Stimulated activated CD8-positive, alpha-beta memory T cell treated with anti-CD3 and anti-CD28 coated beads, Interleukin-4, amount 100 ng/mL, for 4 hours (primary cell): ENCODE results near the gene PDK2.

Experiments
- DNase-seq, 2 donors: peaks; one replicate each; pipeline ENCODE4 v3.0.0-alpha.2; 2020; ENCODE audit warnings: low read depth in 2 of 2, low spot score in 1 of 2

PDK2 gene

GRCh38 chr17:50115756-50116155 is 20.6 kb downstream of the PDK2 start:
- no peak for DNase-seq

- peak in 1 of 2 donors; percentile 34 for DNase-seq
These were observed 22.3 kb downstream of the PDK2 start for GRCh38 chr17:50117202-50118051.

GRCh38 chr17:50118076-50118827 is 23.1 kb downstream of the PDK2 start:
- no peak for DNase-seq

- DNase-seq: no peak
These were observed 23.7 kb downstream of the PDK2 start for GRCh38 chr17:50118828-50119218.

GRCh38 chr17:50120475-50121253 is 25.5 kb downstream of the PDK2 start:
- no peak for DNase-seq

- DNase-seq: no peak
These were observed 27.8 kb downstream of the PDK2 start for GRCh38 chr17:50122945-50123344.

GRCh38 chr17:50123649-50124349 is 28.6 kb downstream of the PDK2 start:
- no peak for DNase-seq

- DNase-seq: no peak
These were observed 30.4 kb downstream of the PDK2 start for GRCh38 chr17:50125420-50125997.

- DNase-seq: no peak
These were observed 32.7 kb downstream of the PDK2 start for GRCh38 chr17:50127697-50128361.

- no peak for DNase-seq
These were observed 33.5 kb downstream of the PDK2 start for GRCh38 chr17:50128441-50129352.

- DNase-seq: no peak
These were observed 34.2 kb downstream of the PDK2 start for GRCh38 chr17:50129353-50129727.

- DNase-seq: no peak
These were observed 34.8 kb downstream of the PDK2 start, which contains the start of gene SAMD14 for GRCh38 chr17:50129728-50130558. Gene SAMD14 (minus strand): TSS chr17:50130160. CDS start chr17:50124959, 5,201 bp downstream.

GRCh38 chr17:50130559-50131305 is 35.6 kb downstream of the PDK2 start:
- DNase-seq: no peak

- DNase-seq: no peak
These were observed 37.1 kb downstream of the PDK2 start for GRCh38 chr17:50132104-50132794.

- DNase-seq: no peak
These were observed 38.0 kb downstream of the PDK2 start for GRCh38 chr17:50133028-50133768.

GRCh38 chr17:50133769-50134099 is 38.6 kb downstream of the PDK2 start:
- DNase-seq: no peak
